IPS-15b (cell line): ENCODE measurements around the gene UBE2QL1.

Experiments used
- H3K27me3 ChIP-seq: one replicate; pipeline ENCODE4 v1.6.1; 2013; ENCODE audit warnings: low read length; ENCODE audit not compliant: control insufficient read depth, insufficient read depth
- H3K36me3 ChIP-seq: one replicate; pipeline ENCODE4 v1.6.1; 2013; ENCODE audit warnings: low read length; ENCODE audit not compliant: control insufficient read depth, insufficient read depth
- H3K4me1 ChIP-seq: one replicate; pipeline ENCODE4 v1.6.1; 2013; ENCODE audit warnings: mild to moderate bottlenecking, low read length; ENCODE audit not compliant: control insufficient read depth, insufficient read depth
- H3K4me3 ChIP-seq: one replicate; pipeline ENCODE4 v1.5.1; 2013; ENCODE audit warnings: low read depth, low read length
- H3K9ac ChIP-seq: one replicate; pipeline ENCODE4 v1.6.1; 2013; ENCODE audit warnings: low read depth, mild to moderate bottlenecking, low read length
- H3K9me3 ChIP-seq: one replicate; pipeline ENCODE4 v1.6.1; 2013; ENCODE audit warnings: mild to moderate bottlenecking, low read length; ENCODE audit not compliant: control insufficient read depth, insufficient read depth

The UBE2QL1 gene

DNA sequence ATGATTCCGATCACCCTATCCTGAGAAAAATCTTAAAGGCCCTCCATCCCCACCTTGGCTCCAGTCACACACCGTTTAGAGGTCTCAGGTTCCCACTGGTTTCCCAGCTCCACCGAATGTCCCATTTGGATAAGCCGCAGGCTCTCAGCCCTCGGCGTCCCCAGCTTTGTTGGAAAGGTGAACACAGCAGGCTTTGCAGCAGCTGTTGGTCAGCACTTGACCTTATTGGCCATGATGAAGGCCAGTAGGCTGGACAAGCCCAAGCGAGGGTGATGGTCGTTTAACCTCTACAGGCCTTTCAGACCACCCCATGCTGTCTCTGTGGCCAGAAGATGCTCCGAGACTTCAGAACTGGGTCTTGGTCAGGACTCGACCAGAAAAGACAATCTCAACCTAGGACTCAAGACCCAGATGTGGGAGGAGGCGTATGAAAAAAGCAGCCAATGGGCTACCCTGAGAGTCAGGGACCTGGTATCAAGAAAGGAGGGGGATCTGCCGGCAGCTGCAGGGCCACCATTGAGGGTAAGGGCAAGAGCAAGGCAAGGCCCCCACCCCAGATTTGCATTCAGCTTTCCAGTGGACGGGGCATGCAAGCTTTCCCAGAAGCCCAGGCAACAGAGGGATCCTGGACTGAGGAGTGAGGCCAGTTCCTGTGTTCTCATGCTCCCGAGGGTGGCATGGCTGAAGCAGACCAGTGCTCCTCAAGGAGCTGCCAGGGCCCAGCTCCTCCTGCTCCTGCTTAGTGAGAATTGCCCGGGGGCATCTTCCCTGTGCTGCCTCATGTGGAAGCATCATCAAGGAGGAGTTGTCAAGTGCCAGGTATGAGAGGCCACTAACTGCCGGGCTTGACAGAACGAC is 13.4 kb downstream of the UBE2QL1 start:
- Histone ChIP-seq H3K4me1 (no peaks in the 10 kb centered on the region), H3K27me3 (peaks cover 16% of the 10 kb centered on the region), H3K9ac (no peak overlapping the region)

DNA sequence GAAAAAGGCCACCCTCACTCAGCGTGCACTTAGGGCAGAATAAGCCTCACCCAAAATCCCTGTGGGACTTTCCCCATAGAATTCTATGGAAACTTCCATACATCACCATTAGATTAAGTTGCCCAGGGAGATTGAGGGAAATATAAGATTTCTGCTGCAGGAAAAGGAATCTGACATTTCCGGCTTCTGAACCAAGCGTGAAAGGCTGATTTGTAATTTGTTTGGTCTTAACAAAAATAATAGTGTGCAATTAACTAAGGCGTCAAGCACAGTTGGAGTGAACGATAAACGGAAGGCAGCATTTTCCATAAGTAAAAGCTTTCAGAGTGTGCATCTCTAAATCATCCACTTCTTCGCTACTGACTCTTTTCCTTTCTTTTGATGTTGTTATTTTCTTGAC is 14.0 kb downstream of the UBE2QL1 start:
- Histone ChIP-seq H3K27me3 (peaks cover 14% of the 10 kb centered on the region), H3K4me1 (peaks cover 4% of the 10 kb centered on the region), H3K9ac (no peak overlapping the region), H3K9me3 (no peaks in the 10 kb centered on the region), H3K36me3 (no peaks in the 10 kb centered on the region), H3K4me3 (no peak overlapping the region)

More for the DNA sequence above, 13.4 kb downstream of the UBE2QL1 start:
- no peak overlapping the region for H3K4me3 ChIP-seq
- no peaks in the 10 kb centered on the region for H3K36me3 ChIP-seq
- H3K9me3 ChIP-seq, result no peaks in the 10 kb centered on the region

- peaks cover 12% of the 10 kb centered on the region for H3K27me3 ChIP-seq
- H3K4me1 ChIP-seq, result peaks cover 7% of the 10 kb centered on the region
- H3K9me3 ChIP-seq, result no peaks in the 10 kb centered on the region
- peaks cover 2% of the 10 kb centered on the region for H3K36me3 ChIP-seq
- H3K9ac ChIP-seq, result no peak overlapping the region
- H3K4me3 ChIP-seq, result no peak overlapping the region
These were observed 15.8 kb downstream of the UBE2QL1 start for GRCh38 chr5:6464441-6464840.

GRCh38 chr5:6465831-6466790 is 17.5 kb downstream of the UBE2QL1 start:
- Histone ChIP-seq H3K4me3 (no peak overlapping the region), H3K9me3 (no peaks in the 10 kb centered on the region), H3K36me3 (peaks cover 2% of the 10 kb centered on the region), H3K4me1 (peaks cover 7% of the 10 kb centered on the region), H3K9ac (no peak overlapping the region), H3K27me3 (peaks cover 6% of the 10 kb centered on the region)

DNA sequence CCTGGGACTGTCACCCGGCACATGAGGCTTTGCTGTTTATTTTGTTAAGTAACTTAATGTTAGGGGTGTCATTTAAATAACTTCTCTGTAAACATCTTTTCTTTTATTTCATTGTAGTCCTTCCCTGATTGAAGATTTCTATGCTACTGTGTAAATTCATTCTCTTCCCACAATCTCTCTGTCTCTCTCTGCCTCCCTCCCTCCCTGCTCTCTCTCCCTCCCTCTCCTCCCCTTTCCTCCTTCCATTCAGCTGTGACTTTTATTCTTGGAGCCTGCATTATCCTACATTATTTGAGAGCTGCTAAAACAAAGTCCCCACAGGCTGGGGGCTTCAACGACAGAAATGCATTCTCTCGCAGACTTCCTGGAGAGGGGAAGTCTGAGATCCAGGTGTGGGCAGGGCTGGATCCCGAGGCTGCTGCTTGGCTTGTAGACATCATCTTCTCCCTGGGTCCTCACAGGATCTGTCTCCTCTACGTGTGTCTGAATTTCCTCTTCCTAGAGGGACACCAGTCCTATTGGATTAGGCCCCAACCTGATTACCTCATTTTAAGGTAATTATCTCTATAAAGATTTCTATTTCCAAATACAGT is 18.4 kb downstream of the UBE2QL1 start:
- Histone ChIP-seq H3K9me3 (no peaks in the 10 kb centered on the region), H3K9ac (no peak overlapping the region), H3K27me3 (peaks cover 6% of the 10 kb centered on the region), H3K4me1 (peaks cover 7% of the 10 kb centered on the region), H3K36me3 (peaks cover 2% of the 10 kb centered on the region), H3K4me3 (no peak overlapping the region)

DNA sequence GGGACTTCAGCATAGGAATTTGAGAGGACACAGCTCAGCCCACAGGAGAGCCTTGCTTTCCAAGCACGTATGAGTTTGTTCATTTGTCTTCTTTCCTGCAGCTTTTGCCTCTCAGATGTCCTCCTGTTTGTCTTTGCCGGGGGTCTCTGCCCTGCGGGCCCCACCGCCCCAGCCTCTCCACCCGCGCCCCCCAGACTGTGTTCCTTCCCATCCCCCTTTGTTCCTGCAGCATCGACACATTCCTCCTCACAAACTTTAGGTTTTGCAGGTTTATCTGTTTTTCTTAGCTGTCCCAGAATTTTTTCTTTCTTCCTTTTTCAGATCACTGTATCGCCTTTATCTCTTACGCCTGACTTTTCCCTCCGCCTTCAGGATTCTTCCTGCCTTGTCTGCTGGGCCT is 18.9 kb downstream of the UBE2QL1 start:
- Histone ChIP-seq H3K4me1 (peaks cover 7% of the 10 kb centered on the region), H3K9ac (no peak overlapping the region), H3K36me3 (peaks cover 2% of the 10 kb centered on the region), H3K4me3 (no peak overlapping the region), H3K9me3 (no peaks in the 10 kb centered on the region), H3K27me3 (peaks cover 6% of the 10 kb centered on the region)

DNA sequence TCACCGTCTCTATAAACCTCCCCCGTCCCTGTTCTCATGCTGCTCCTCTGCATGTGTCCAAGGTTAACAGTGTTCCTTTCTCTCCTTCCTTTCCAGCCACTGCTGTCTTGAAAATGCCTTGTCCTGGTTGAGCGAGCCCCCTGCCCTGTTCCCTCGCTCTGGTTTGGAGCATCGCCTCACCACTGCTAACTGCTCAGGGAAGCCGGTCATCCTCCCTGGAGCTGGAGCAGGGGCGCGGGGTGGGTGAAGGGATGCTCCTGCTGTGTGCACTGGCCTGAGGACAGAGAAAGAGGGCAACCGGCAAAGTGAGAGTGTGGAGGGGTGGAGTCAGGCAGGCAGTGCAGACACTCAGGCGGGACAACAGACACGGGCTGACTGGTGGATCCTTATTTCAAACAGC is 19.4 kb downstream of the UBE2QL1 start:
- Histone ChIP-seq H3K4me1 (peaks cover 7% of the 10 kb centered on the region), H3K36me3 (peaks cover 2% of the 10 kb centered on the region), H3K4me3 (no peak overlapping the region), H3K9ac (no peak overlapping the region), H3K27me3 (peaks cover 6% of the 10 kb centered on the region), H3K9me3 (no peaks in the 10 kb centered on the region)

DNA sequence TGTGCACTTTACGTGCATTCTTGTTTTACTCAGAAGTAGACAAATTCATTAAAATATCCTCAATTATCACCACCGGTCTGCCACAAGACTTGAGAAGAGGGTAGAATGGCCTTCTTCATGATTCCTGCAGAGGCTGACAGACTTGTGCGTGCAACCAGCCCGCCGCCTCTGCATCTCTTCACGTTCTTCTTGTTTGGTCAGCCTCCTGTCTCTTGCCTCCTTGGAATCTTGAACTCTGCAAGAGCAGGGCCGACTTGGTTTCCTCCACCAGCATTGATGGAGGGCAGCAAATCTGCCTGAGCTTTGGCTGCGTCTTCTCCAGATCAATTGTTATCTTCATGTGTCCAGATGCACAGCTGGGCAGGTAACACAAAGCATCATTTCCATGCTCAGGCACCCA is 20.2 kb downstream of the UBE2QL1 start:
- H3K36me3 ChIP-seq, result peaks cover 2% of the 10 kb centered on the region
- peaks cover 6% of the 10 kb centered on the region for H3K27me3 ChIP-seq
- H3K4me1 ChIP-seq, result peaks cover 7% of the 10 kb centered on the region
- no peak overlapping the region for H3K4me3 ChIP-seq
- H3K9ac ChIP-seq, result no peak overlapping the region
- H3K9me3 ChIP-seq, result no peaks in the 10 kb centered on the region

DNA sequence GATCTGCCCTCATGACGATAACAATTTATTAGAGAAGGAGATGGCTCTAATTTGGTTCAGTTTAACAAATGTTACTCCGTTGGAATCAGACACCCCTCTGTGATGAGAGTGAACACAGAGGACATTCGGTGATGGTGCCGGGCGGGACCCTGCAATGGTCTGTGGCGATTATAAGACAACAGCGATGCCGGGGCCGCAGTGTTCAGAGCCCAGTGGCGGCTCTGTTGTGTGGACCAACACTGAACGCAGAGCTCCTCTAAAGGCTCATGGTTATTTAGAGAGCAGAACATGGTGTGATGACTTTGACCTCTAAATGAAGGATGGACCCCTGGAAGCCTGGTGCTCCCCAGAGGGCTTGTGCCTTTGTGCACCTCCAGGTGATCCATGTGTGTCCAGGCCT is 21.2 kb downstream of the UBE2QL1 start:
- peaks cover 6% of the 10 kb centered on the region for H3K27me3 ChIP-seq
- H3K9ac ChIP-seq, result no peak overlapping the region
- H3K4me3 ChIP-seq, result no peak overlapping the region
- no peaks in the 10 kb centered on the region for H3K9me3 ChIP-seq
- H3K36me3 ChIP-seq, result peaks cover 2% of the 10 kb centered on the region
- H3K4me1 ChIP-seq, result peaks cover 7% of the 10 kb centered on the region

DNA sequence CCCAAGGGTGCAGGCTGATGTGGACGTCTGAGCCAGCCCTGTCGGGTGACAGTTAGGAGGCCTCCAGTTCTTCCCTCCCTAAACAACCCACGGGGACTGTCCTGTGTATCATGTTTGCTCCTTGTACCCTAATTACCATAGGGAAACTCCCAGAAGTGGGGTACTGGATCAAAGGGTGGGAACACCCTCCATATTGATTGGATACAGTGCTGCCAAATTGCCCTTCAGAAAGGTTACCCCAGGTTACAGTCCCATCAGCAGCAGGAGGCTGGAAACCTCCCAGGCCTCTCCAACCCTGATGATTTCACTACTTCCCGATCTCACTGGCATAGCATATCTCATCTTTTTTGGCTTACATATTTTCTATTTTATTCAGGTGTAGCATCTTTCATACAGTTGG is 22.0 kb downstream of the UBE2QL1 start:
- peaks cover 6% of the 10 kb centered on the region for H3K27me3 ChIP-seq
- H3K9me3 ChIP-seq, result no peaks in the 10 kb centered on the region
- H3K9ac ChIP-seq, result no peak overlapping the region
- peaks cover 2% of the 10 kb centered on the region for H3K36me3 ChIP-seq
- no peak overlapping the region for H3K4me3 ChIP-seq
- peaks cover 7% of the 10 kb centered on the region for H3K4me1 ChIP-seq

- Histone ChIP-seq H3K9me3 (no peaks in the 10 kb centered on the region), H3K4me3 (no peak overlapping the region), H3K27me3 (peaks cover 6% of the 10 kb centered on the region), H3K4me1 (peaks cover 10% of the 10 kb centered on the region), H3K9ac (no peak overlapping the region), H3K36me3 (peaks cover 2% of the 10 kb centered on the region)
These were observed 22.6 kb downstream of the UBE2QL1 start for GRCh38 chr5:6471252-6471651.
